Nephron (organoid): ENCODE data around the gene MPRIP.

Source experiments
- H3K27ac Mint-ChIP-seq, 3 experiments: 2 replicates each; pipeline ENCODE4 v1.8.0; 2020; ENCODE audit warnings: mixed read lengths in 3 of 3, mild to moderate bottlenecking in 2 of 3, moderate library complexity in 1 of 3
- H3K27me3 Mint-ChIP-seq: 2 replicates; pipeline ENCODE4 v1.8.0; 2021; ENCODE audit warnings: low read depth, mild to moderate bottlenecking, moderate library complexity, mixed read lengths
- H3K36me3 Mint-ChIP-seq: 2 replicates; pipeline ENCODE4 v1.8.0; 2020; ENCODE audit warnings: low read depth, mixed read lengths
- H3K4me1 Mint-ChIP-seq: 2 replicates; pipeline ENCODE4 v1.8.0; 2020; ENCODE audit warnings: mixed read lengths
- H3K4me3 Mint-ChIP-seq, 3 experiments: 2 replicates each; pipeline ENCODE4 v1.8.0; 2020; ENCODE audit warnings: mild to moderate bottlenecking in 3 of 3, mixed read lengths in 3 of 3, moderate library complexity in 2 of 3
- H3K9me3 Mint-ChIP-seq: 2 replicates; pipeline ENCODE4 v1.8.0; 2020; ENCODE audit warnings: mixed read lengths
- TF ChIP-seq, protein P1 (sequence below), 3 experiments: fragments of 200-600 bp; sonication (generic); IDR thresholded peaks; one replicate each; pipeline ENCODE4 v1.5.0; 2021; ENCODE audit warnings: antibody characterized with exemption in 3 of 3; ENCODE audit not compliant: unreplicated experiment in 3 of 3

Gene MPRIP

DNA sequence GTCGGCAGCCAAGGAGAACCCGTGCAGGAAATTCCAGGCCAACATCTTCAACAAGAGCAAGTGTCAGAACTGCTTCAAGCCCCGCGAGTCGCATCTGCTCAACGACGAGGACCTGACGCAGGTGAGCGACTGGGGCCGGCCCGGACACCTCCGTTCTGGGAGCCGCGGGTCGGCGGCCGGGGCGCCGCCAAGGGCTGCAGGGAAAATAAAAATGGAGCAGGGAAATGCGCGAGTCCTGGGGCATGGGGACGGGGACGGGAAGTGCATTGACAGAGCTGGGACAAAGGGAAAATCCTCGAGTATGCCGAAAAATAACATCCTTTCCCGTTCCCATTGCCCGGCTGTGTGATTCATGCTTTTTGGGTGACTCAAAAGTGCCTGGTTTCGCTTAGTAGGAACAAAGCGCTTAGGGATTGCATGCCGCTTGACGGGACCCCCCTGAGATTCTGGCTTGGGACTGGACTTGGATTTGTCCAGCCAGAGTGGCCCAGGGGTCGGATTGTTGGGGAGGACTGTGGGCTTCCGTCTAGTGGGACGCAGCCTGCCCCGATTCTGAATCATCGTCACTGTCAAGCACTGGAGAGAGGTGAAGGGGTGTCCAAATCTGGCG lies 699 bp downstream of the MPRIP start:
- peaks cover 3% of the 10 kb centered on the region for H3K27me3 Mint-ChIP-seq
- peaks cover 68% of the 10 kb centered on the region for H3K4me1 Mint-ChIP-seq
- H3K27ac Mint-ChIP-seq = peak overlapping the region; percentile 95 to 96 (median 96)
- peaks cover 2% of the 10 kb centered on the region for H3K9me3 Mint-ChIP-seq
- H3K4me3 Mint-ChIP-seq = peak overlapping the region; percentile 96 to 99 (median 98)
- TF ChIP-seq, protein P1, sequence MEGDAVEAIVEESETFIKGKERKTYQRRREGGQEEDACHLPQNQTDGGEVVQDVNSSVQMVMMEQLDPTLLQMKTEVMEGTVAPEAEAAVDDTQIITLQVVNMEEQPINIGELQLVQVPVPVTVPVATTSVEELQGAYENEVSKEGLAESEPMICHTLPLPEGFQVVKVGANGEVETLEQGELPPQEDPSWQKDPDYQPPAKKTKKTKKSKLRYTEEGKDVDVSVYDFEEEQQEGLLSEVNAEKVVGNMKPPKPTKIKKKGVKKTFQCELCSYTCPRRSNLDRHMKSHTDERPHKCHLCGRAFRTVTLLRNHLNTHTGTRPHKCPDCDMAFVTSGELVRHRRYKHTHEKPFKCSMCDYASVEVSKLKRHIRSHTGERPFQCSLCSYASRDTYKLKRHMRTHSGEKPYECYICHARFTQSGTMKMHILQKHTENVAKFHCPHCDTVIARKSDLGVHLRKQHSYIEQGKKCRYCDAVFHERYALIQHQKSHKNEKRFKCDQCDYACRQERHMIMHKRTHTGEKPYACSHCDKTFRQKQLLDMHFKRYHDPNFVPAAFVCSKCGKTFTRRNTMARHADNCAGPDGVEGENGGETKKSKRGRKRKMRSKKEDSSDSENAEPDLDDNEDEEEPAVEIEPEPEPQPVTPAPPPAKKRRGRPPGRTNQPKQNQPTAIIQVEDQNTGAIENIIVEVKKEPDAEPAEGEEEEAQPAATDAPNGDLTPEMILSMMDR (IDR thresholded peaks at IDR 0.05; ENCODE audit: unreplicated experiment in 3 of 3) = no peak
- H3K36me3 Mint-ChIP-seq = peaks cover 22% of the 10 kb centered on the region

DNA sequence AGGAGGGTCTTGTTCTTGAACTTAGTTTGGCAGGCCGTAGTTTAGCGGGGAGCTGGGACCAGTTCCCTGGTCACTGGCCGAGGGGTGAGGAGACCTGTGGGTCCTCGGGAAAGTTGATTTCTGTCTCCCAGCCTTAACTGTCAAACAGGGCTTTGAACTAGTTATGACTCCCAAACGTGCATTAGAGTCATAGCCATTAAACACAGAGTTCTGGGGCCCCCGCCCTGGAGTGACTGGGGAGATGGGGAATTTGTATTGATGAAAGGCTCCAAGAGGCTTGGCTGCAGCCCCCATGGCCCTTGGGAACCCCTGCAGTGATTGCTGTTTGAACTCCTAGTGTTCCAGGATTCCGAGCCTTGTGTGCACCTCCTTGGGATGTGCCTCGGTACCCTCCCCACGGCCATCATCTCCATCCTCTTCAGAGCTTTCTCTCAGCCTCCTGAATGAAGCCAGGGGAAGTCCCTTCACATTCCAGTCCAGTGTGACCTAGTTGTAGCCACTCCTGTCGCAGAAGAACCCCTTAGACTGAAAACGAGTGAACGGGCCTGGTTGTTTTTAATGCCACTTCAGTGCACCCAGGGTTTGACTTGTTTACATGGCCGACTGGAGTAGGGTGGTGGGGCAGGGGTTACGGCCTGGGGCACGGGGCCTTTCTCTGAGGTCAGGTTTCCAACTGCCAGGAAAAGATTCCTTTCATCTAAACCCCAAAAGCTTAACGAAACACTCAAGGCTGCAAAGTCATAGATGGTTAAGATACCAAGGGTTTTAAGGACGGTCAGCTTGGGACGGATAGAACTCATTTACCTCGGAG lies 1.4 kb downstream of the MPRIP start:
- Mint-ChIP-seq H3K4me1 (peaks cover 68% of the 10 kb centered on the region), H3K27me3 (peaks cover 3% of the 10 kb centered on the region), H3K9me3 (peaks cover 2% of the 10 kb centered on the region), H3K36me3 (peaks cover 29% of the 10 kb centered on the region), H3K4me3 (peak overlapping the region; percentile 96 to 99 (median 98)), H3K27ac (peak overlapping the region; percentile 95 to 96 (median 96))
- TF ChIP-seq, protein P1 (IDR thresholded peaks at IDR 0.05; ENCODE audit: unreplicated experiment in 3 of 3) = no peak

DNA sequence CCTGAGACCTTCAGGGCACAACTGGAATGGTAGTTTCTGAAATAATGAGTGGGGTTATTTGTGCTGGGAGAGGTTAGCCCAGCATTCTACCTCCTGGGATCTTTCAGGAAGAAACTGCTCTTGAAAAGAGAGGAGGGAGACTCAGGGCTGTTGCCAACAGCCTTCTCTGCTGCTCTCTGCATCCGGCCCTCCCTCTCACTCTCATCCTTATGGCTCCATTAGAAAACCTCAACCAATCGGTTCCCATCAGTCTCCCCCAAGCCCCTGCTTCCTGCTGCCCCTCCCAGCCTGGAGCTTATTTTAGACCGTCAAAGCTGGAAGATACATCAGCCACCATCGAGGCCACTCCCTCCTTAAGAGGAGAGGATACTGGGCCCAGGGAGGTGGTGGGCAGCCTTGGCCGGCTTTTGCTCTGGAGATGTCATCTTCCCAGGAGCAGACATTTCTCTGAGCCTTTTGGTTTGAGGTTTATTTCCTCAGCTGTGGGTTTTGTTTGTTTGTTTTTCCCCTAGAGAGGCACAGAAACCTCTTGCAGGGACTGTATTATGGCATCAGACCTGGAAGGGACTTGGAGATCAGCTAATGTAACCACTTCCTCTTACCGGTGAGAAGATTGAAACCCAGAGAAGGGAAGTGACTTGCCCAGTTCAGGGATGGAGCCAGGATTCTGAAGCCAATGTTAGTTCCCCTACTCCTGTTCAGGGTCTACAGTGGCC lies 2.7 kb downstream of the MPRIP start:
- Mint-ChIP-seq H3K9me3 (peaks cover 2% of the 10 kb centered on the region), H3K27ac (peak overlapping the region; percentile 95 to 96 (median 96)), H3K4me1 (peaks cover 68% of the 10 kb centered on the region), H3K27me3 (no peaks in the 10 kb centered on the region), H3K36me3 (peaks cover 33% of the 10 kb centered on the region), H3K4me3 (peak overlapping the region; percentile 96 to 99 (median 98))
- TF ChIP-seq, protein P1 (IDR thresholded peaks at IDR 0.05; ENCODE audit: unreplicated experiment in 3 of 3) = no peak

DNA sequence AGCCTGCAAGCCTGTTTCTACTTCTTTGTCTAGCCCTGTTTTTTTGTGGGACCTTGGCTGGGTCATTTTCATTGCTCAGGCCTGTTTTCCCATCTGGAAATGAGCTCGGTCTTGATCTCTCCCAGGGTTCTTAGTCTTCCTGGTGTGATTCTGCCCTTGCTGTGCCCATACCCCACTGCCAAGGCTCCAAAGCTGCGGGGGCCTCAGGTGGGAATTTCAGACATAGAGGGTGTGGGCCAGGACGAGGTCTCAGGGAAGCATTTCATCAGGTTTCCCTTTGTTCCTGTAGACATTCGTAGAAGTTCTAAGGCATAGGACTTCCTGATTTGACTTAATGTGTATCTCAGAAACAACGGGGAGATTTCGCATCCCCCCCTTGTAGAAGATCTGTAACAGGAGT lies 5.8 kb downstream of the MPRIP start:
- H3K9me3 Mint-ChIP-seq = peaks cover 2% of the 10 kb centered on the region
- peaks cover 33% of the 10 kb centered on the region for H3K36me3 Mint-ChIP-seq
- H3K27ac Mint-ChIP-seq = peak overlapping the region in 1 of 3 experiments; percentile 33
- TF ChIP-seq, protein P1 (IDR thresholded peaks at IDR 0.05; ENCODE audit: unreplicated experiment in 3 of 3) = no peak
- H3K4me3 Mint-ChIP-seq = peak overlapping the region in 1 of 3 experiments; percentile 2
- no peaks in the 10 kb centered on the region for H3K27me3 Mint-ChIP-seq
- peaks cover 76% of the 10 kb centered on the region for H3K4me1 Mint-ChIP-seq

DNA sequence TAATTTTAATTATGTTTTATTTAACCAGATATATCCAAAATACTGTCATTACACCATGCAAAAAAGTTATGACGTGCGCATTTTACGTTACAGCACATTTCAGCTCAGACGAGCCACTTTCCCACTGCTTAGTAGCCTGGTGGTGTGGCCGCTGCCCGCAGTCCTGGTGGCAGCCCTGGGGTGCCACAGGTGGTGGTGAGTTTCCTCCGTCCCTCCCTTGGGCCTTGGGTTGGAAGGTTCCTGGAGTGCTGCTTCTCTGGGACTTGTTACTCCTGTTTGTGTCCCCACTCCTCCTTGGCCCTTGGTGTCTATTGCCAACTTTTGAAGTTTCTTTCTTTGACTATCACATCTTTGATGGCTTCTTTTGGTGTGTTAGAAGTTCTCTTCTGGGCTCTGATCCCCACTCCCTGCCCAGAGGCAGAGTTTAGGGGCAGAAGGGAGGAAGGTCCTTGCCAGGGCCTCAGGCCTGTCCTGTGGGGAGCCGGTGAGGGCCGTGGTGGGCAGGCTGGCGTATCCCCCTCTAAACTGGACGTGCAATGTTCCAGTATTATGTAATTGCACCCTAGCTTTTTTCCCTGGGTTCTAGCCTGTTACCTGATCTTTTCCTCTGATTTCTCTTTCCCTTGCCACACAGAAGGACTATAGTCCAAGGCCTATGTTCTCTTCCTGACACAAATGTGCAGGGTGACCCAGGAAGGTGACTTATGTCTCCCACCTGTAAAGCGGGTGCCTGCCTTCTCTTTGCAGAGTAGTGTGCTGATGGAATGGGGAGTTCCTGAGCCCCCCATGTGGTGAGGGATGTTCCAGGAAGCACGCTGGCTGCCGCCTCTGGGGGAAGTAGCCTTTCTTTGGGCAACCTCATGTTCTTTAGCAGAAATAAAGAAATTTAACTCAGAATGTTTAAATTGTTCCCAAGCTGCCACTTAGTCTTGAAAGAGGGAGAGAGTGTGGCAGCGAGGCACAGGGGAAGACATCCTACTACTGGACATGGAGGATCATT lies 8.4 kb downstream of the MPRIP start:
- Mint-ChIP-seq H3K9me3 (peaks cover 2% of the 10 kb centered on the region), H3K4me1 (peaks cover 79% of the 10 kb centered on the region), H3K36me3 (peaks cover 27% of the 10 kb centered on the region), H3K4me3 (no peak overlapping the region), H3K27ac (peak overlapping the region in 2 of 3 experiments; percentile 26 to 36), H3K27me3 (no peaks in the 10 kb centered on the region)
- TF ChIP-seq, protein P1 (IDR thresholded peaks at IDR 0.05; ENCODE audit: unreplicated experiment in 3 of 3) = no peak
